HG03095 (cell line): ENCODE measurements around the gene SH3PXD2B.
"Not testable (repeated sequence)": the region's sequence is repeated elsewhere in the genome, so short reads cannot be mapped to it uniquely, and the experiment has no call there.

ENCODE experiments used
- ATAC-seq: cut with Tn5 transposase; IDR thresholded peaks from one replicate; pipeline ENCODE4 v1.9.1; 2021; ENCODE audit warnings: moderate library complexity; ENCODE audit not compliant: unreplicated experiment

The SH3PXD2B gene

DNA sequence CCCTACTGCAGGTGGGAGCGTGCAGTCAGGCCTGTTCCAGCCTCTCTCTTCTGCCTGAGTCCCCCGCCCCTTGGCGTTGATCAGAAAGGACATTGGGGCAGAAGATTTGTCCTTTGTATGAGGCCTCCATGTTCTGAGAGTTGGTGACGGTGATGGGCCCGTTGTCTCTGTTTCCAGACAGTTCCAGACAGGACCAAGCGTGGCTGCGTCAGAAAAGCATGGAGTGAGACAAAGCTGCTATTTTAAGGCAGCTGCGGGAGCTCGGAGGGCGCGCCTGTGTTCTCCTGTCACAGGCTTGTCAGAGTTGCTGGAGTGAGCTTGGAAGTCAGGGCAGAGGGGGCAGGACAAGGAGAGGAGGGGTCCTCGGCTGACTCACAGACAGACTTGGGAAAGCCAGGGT, 32.1 kb upstream of the SH3PXD2B start:
- no peak for ATAC-seq

- ATAC-seq, result no peak
Measured at GRCh38 chr5:172485511-172486202, 31.3 kb upstream of the SH3PXD2B start.

DNA sequence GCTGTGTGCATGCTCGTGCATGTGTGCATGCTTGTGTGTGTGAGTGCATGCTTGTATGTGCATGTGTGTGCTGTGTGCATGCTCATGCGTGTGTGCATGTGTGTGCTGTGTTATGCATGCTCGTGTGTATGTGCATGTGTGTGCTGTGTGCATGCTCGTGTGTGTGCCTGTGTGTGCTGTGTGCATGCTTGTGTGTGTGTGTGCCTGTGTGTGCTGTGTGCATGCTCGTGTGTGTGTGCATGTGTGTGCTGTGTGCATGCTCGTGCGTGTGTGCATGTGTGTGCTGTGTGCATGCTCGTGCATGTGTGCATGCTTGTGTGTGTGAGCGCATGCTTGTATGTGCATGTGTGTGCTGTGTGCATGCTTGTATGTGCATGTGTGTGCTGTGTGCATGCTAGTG, 30.3 kb upstream of the SH3PXD2B start:
- ATAC-seq, result no peak

- no peak for ATAC-seq
Measured at GRCh38 chr5:172482156-172483020, 28.1 kb upstream of the SH3PXD2B start.

GRCh38 chr5:172481011-172481800, 26.9 kb upstream of the SH3PXD2B start:
- ATAC-seq, result no peak

GRCh38 chr5:172479784-172480115, 25.4 kb upstream of the SH3PXD2B start:
- no peak for ATAC-seq

- no peak for ATAC-seq
Measured at GRCh38 chr5:172479034-172479783, 24.9 kb upstream of the SH3PXD2B start.

DNA sequence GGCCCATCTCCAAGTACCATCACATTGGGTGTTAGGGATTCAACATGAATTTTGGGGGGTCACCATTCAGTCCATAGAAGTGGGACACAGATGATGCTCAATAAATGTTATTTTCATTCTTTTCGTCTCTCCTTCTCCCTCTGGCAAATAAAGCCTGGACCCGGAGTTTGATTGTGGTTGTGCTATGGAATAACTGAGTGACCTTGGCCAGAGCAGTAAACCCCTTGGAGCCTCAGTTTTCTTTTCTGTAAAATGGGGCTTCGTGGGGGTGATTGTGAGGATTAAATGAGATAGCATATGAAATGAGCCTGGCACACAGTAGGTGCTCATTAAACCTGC, 24.3 kb upstream of the SH3PXD2B start:
- ATAC-seq, result not testable (repeated sequence)

DNA sequence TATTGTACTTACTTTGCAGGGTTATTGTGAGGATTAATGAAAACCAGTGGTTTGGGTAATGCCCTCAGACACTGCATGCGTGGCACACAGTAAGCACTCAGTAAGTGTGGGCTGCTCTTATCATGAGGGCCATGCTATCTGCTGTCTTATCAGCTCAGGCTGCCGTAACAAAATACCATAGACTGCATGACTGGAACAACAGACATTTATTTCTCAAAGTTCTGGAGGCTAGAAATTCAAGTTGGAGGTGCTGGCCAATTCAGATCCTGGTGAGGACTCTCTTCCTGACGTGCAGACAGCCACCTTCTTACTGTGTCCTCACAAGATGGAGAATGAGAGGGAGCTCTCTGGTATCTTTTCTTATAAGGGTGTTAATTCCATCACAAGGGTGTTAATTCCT, 23.9 kb upstream of the SH3PXD2B start:
- no peak for ATAC-seq

DNA sequence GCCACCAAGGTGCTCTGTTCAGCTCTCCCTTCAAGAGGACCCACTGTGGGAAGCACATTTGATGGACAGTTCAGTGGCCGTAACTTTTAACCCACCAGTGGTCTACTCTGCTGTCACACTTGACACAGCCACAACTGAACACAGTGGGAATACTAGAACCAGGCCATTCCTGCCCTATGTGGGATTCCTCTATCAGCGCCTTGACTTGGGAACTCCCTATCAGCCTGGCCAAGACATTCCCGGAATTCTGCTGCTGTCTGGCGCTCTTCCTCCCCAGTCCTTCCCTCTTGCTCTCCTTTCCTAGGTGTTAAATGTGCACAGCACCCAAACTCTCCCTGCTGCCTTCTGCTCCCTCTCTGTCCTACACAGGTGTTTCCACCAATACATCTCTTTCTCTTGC, 23.1 kb upstream of the SH3PXD2B start:
- no peak for ATAC-seq

GRCh38 chr5:172474293-172474692, 20.0 kb upstream of the SH3PXD2B start:
- ATAC-seq, result no peak

DNA sequence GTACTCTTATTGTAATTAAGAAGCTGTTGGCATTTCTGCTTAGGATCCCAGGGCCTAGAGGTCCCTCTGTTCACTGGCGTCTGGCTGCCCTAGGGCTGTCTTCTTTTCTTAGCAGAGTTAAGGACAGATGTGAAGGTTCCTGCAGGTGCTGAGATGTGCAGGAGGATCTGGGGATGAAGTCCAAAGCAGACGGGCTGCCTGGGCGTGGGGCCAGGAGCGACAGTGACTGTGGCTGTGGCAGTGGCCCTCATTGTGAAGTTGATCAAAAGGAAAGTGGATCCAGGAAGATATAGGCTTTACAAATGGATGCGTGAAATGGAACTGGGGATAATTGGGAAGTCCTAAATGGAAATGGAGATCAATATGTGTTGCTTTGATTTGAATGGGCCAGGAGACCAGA, 19.1 kb upstream of the SH3PXD2B start:
- ATAC-seq, result no peak

DNA sequence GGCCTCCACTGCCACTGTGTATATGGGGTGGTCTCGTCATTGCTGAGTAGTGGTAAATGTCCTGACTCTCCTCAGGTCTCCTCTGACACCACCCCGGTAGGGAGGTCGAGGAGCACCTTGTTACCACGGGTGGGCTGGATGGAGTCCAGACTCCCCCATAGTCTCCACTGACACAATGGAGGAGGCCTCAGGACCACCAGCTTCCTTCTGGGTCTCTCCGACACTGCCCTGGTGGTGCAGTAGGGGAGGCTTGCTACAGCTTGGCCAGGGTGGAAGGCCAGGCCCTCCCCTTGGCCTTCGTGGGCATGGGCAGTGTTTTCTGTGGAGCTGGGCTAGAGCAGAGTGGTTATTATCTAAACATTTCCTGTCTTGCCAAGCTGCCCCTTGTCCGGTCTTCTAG, 15.4 kb upstream of the SH3PXD2B start:
- no peak for ATAC-seq

- no peak for ATAC-seq
Measured at GRCh38 chr5:172466062-172466461, 11.7 kb upstream of the SH3PXD2B start.

GRCh38 chr5:172463031-172463430, 8.7 kb upstream of the SH3PXD2B start:
- no peak for ATAC-seq

GRCh38 chr5:172459783-172460165, 5.4 kb upstream of the SH3PXD2B start:
- ATAC-seq, result no peak

DNA sequence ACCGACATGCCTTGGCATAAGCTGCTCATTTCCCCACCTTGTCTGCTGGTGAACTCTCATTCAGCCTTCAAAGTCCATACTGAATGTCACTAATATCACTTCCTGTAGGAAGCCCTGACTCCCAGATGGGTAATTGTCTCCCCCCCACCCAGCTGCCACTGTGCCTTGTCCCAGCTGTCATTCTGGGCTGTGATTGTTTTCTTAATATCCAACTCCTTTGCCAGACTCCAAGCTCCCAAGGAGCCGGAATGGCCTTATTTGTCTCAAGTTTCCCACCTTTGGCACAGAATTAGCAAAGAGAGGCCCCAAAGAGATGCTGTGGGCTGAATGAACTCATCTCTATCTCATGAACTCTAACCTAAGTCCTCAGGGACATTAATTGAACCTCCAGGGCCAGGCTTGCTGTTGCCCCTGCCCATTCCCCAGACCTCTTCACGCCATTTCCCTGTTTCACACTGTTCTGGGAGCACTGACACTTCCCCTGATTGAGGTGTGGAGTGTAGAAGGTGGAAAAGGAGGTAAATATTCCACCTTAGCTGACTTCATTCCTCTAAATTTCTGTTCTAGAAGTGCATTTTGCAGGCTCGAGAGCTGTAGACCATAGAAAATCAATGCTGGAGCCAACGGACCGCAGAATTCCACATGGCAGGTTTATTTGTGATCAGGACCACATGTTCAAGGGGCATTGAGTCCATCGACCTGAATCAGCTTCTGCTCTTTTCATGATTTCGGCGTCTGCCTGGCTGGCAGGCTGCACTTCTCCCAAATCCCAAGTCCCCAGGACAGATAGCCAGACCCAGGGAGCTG, 4.9 kb upstream of the SH3PXD2B start:
- no peak for ATAC-seq

DNA sequence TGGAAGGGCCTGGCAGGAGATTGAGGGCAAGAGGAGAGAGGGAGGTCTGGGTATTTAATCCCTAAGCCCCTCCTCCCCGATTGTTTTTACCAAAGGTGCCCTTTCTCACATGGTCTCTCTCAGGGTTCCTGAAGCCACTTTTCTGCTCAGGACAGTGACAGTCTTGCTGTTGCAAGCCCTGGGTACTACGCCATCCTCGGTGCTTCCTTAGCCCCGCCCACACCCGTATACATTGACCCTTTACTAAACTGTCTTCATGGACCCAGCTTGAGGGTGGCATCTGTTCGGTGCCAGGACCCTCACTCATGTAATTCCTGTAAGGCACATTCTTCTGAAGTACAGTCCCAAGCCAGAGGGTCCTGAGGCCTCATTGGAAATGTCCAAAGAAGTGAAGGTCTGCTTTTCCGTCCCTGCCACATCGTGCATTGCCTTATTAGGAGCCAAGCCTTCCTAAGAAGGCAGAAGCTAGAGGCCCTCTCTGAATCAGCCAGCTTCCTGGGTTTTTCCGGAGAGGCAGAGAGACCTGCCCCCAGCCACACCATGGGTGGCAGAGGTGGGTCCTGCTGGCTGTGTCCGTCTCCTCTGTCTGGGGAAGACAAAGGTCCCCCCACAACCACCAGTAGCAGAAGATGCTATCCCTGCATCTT, 1.9 kb upstream of the SH3PXD2B start:
- no peak for ATAC-seq

GRCh38 chr5:172455511-172456061, 1.3 kb upstream of the SH3PXD2B start:
- ATAC-seq, result no peak

GRCh38 chr5:172455087-172455381, 709 bp upstream of the SH3PXD2B start:
- no peak for ATAC-seq
